Liver (tissue), 9 donors: ENCODE data around the gene ERC1. TPM values are rescaled to one million over a fixed set of nuclear protein-coding genes. Genes with fewer than 3 reads are reported as not detected.

Experiments
- DNase-seq: peaks from one replicate; pipeline ENCODE4 v3.0.0-alpha.2; 2017; ENCODE audit warnings: low spot score
- H3K27ac ChIP-seq, 2 donors: one replicate each; pipeline ENCODE4 v1.7.0; 2013; ENCODE audit warnings: inconsistent platforms in 2 of 2, low read length in 2 of 2, control low read depth in 1 of 2, low read depth in 1 of 2, mild to moderate bottlenecking in 1 of 2
- H3K27me3 ChIP-seq, 4 donors: one replicate each; pipeline versions ENCODE4 v1.6.1 to v1.7.0; 2013; ENCODE audit warnings: low read length in 3 of 4, inconsistent platforms in 1 of 4, mild to moderate bottlenecking in 1 of 4, moderate library complexity in 1 of 4; ENCODE audit not compliant: control insufficient read depth in 4 of 4, insufficient read depth in 4 of 4
- H3K36me3 ChIP-seq, 4 donors: one replicate each; pipeline versions ENCODE4 v1.6.1 to v1.7.0; 2013; ENCODE audit warnings: low read length in 3 of 4, mild to moderate bottlenecking in 3 of 4, low read depth in 1 of 4, moderate library complexity in 1 of 4; ENCODE audit not compliant: control insufficient read depth in 4 of 4, insufficient read depth in 3 of 4
- H3K4me1 ChIP-seq, 4 donors: one replicate each; pipeline versions ENCODE4 v1.6.1 to v1.7.0; 2013; ENCODE audit warnings: low read length in 3 of 4, mild to moderate bottlenecking in 3 of 4, moderate library complexity in 1 of 4; ENCODE audit not compliant: control insufficient read depth in 4 of 4, insufficient read depth in 4 of 4
- H3K4me3 ChIP-seq, 3 donors: one replicate each; pipeline versions ENCODE4 v1.6.1 to v1.7.0; 2013; ENCODE audit warnings: low read length in 3 of 3, control low read depth in 1 of 3, low read depth in 1 of 3, mild to moderate bottlenecking in 1 of 3
- H3K9ac ChIP-seq, 2 donors: one replicate each; pipeline ENCODE4 v1.7.0; 2013; ENCODE audit warnings: low read length in 2 of 2, mild to moderate bottlenecking in 2 of 2, moderate library complexity in 2 of 2, control low read depth in 1 of 2, low read depth in 1 of 2
- H3K9me3 ChIP-seq, 4 donors: one replicate each; pipeline versions ENCODE4 v1.6.1 to v1.7.0; 2013; ENCODE audit warnings: low read length in 3 of 4; ENCODE audit not compliant: control insufficient read depth in 4 of 4
- EGR1 ChIP-seq, 2 donors: IDR thresholded peaks; 2 replicates each; pipeline ENCODE4 v1.6.1; 2016 to 2018; ENCODE audit warnings: antibody characterized with exemption in 2 of 2, low read depth in 2 of 2
- FOXA1 ChIP-seq: IDR thresholded peaks from 2 replicates; pipeline ENCODE4 v1.6.1; 2016; ENCODE audit warnings: antibody characterized with exemption
- FOXA2 ChIP-seq: IDR thresholded peaks from 2 replicates; pipeline ENCODE4 v1.6.1; 2016; ENCODE audit warnings: antibody characterized with exemption
- GABPA ChIP-seq, 2 donors: IDR thresholded peaks in 1 of 2; conservative IDR thresholded peaks in 1 of 2; 2 replicates each; pipeline ENCODE4 v1.6.1; 2016; ENCODE audit warnings: antibody characterized with exemption in 2 of 2, mild to moderate bottlenecking in 1 of 2, moderate library complexity in 1 of 2
- HNF4A ChIP-seq, 2 donors: conservative IDR thresholded peaks; 2 replicates each; pipeline ENCODE4 v1.6.1; 2016; ENCODE audit warnings: antibody characterized with exemption in 2 of 2, mild to moderate bottlenecking in 2 of 2
- HNF4G ChIP-seq: IDR thresholded peaks from 2 replicates; pipeline ENCODE4 v1.6.1; 2016; ENCODE audit warnings: antibody characterized with exemption
- JUND ChIP-seq, 2 donors: IDR thresholded peaks; 2 replicates each; pipeline ENCODE4 v1.6.1; 2016; ENCODE audit warnings: antibody characterized with exemption in 2 of 2
- NR2F2 ChIP-seq: IDR thresholded peaks from 2 replicates; pipeline ENCODE4 v1.6.1; 2016; ENCODE audit warnings: antibody characterized with exemption
- RAD21 ChIP-seq, 2 donors: IDR thresholded peaks; 2 replicates each; pipeline ENCODE4 v1.6.1; 2016; ENCODE audit warnings: antibody characterized with exemption in 2 of 2, mild to moderate bottlenecking in 2 of 2
- RXRA ChIP-seq, 2 donors: IDR thresholded peaks; 2 replicates each; pipeline ENCODE4 v1.6.1; 2017 to 2018; ENCODE audit warnings: antibody characterized with exemption in 2 of 2, mild to moderate bottlenecking in 1 of 2
- SP1 ChIP-seq: IDR thresholded peaks from 2 replicates; pipeline ENCODE4 v1.6.1; 2018; ENCODE audit warnings: antibody characterized with exemption, mild to moderate bottlenecking
- TAF1 ChIP-seq: conservative IDR thresholded peaks from 2 replicates; pipeline ENCODE4 v1.6.1; 2016; ENCODE audit warnings: antibody characterized with exemption, mild to moderate bottlenecking
- YY1 ChIP-seq: IDR thresholded peaks from 2 replicates; pipeline ENCODE4 v1.6.1; 2016; ENCODE audit warnings: antibody characterized with exemption, mild to moderate bottlenecking
- WGBS: extraction: QIAGEN DNeasy Blood & Tissue Kit; methylation state at CpG from one replicate; pipeline ENCODE4 v1.1.7; 2013; 5-methylcytosine and 5-hydroxymethylcytosine counted together
- polyA plus RNA-seq, 2 donors: library from polyadenylated mRNA; stranded (reverse) in 1 of 2; unstranded in 1 of 2; fragments of 200-250 nt in 1 of 2; fragments of >200 nt in 1 of 2; fragmentation: Nextera tagmentation in 1 of 2; extraction: Ambion mirVana in 1 of 2; gene quantifications; one replicate each; pipeline versions ENCODE4 v1.2.1 to v1.2.3, GENCODE V29; 2013 to 2015
- total RNA-seq, 2 donors: library from RNA; depleted of rRNA; stranded (reverse); fragments of >200 nt; gene quantifications; one replicate each; pipeline ENCODE4 v1.2.3, GENCODE V29; 2014
- TF ChIP-seq, protein P1 (sequence below): IDR thresholded peaks from 2 replicates; pipeline ENCODE4 v1.6.1; 2016; ENCODE audit warnings: antibody characterized with exemption
- TF ChIP-seq, protein P2 (sequence below): fragments of 150-350 bp; IDR thresholded peaks from 2 replicates; pipeline ENCODE4 v1.5.1; 2017; ENCODE audit warnings: improper control_type of control experiment, low read depth, low read length; ENCODE audit not compliant: missing input control
- TF ChIP-seq, protein P3 (sequence below): IDR thresholded peaks from 2 replicates; pipeline ENCODE4 v1.6.1; 2016; ENCODE audit warnings: antibody characterized with exemption, mild to moderate bottlenecking
- TF ChIP-seq, protein P4 (sequence below): IDR thresholded peaks from 2 replicates; pipeline ENCODE4 v1.6.1; 2016; ENCODE audit warnings: antibody characterized with exemption
- TF ChIP-seq, protein P5 (sequence below): IDR thresholded peaks from 2 replicates; pipeline ENCODE4 v1.6.1; 2016; ENCODE audit warnings: antibody characterized with exemption
- donor health status: healthy.
- donor health status: healthy.
- donor health status: healthy.
- donor health status: healthy.
- donor health status: healthy.

The ERC1 gene
- total and polyA plus RNA-seq, 4 donors, result 6.2 to 50.2 (median 10.3) TPM

DNA sequence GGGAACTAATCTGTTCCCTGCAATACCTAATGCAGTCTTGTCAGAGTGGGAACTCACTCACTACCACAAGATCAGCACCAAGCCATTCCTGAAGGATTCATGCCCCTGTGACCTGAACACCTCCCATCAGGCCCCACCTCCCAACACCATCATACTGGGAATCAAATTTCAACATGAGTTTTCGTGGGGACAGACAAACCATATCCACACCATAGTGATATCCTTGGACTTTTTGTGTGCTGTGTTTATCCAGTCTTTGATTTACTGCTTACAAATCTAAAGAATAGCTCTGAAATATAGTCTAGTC lies 359.9 kb downstream of the ERC1 start:
- Histone ChIP-seq H3K36me3 (no peaks in the 10 kb centered on the region), H3K9me3 (no peaks in the 10 kb centered on the region), H3K27me3 (no peaks in the 10 kb centered on the region), H3K4me1 (peaks cover 0 to 10% (median 2%) of the 10 kb centered on the region in 4 donors), H3K27ac (no peak overlapping the region), H3K4me3 (no peak overlapping the region), H3K9ac (no peak overlapping the region)
- TF ChIP-seq RXRA (IDR thresholded peaks at IDR 0.05), result peak in 1 of 2 donors; percentile 3
- no peak for TF ChIP-seq HNF4G
- WGBS, result 58% methylated on average over 1 of the region's 1 CpG
- no peak for DNase-seq

DNA sequence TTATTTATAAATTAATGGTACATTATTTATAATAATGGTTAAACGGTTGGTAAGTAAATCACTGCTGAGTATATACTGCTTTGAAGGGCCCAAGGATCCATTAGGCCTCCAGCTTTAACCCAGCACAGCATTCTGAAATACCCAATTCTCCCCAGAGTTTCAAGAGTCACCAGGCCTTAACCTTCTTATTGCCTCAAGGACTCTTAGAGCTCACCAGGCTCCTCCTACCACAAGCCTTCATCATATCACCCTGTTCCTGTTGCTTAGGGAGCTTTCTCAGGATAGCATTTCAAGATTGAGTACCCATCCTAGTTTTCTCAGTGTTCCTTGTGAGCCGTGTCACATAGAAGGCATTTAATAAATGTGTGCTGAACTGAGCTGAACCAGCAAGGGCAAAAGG lies 360.9 kb downstream of the ERC1 start:
- no peak for DNase-seq
- WGBS, result 98% methylated on average over 2 of the region's 2 CpGs

DNA sequence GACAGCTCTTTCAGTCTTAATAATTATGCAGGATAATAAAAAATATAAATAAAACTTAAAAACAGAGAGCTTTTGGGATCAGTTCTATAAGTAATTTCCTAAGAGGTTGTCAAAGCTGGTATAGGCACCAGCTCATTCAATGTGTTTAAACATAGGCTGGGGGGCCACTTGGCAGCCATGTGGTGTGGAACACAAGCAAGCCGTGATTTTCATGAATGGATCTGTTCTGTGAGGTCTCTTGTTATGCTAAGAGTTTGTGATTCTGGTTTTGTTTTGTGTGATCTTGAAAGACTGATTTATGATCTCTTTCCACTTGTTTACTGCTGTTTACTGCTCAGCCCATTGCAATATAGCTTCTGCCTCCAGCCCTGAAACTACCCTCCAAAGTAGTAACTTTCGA lies 362.4 kb downstream of the ERC1 start:
- DNase-seq, result no peak
- WGBS, result 97% methylated on average over 2 of the region's 2 CpGs
- no peak overlapping the region for H3K9ac ChIP-seq
- H3K4me1 ChIP-seq, result peaks cover under 1 to 19% (median 7%) of the 10 kb centered on the region in 4 donors
- H3K4me3 ChIP-seq, result no peak overlapping the region
- TF ChIP-seq, protein P1, sequence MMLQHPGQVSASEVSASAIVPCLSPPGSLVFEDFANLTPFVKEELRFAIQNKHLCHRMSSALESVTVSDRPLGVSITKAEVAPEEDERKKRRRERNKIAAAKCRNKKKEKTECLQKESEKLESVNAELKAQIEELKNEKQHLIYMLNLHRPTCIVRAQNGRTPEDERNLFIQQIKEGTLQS, result no peak
- no peak for TF ChIP-seq YY1
- TF ChIP-seq EGR1 (IDR thresholded peaks at IDR 0.05; ENCODE audit: low read depth in 2 of 2), result no peak
- TF ChIP-seq HNF4G, result no peak
- TF ChIP-seq FOXA2, result no peak
- TF ChIP-seq JUND (IDR thresholded peaks at IDR 0.05), result no peak
- TF ChIP-seq GABPA (IDR thresholded peaks at IDR 0.05 in 1 of 2, conservative IDR thresholded peaks at IDR 0.05 in 1 of 2), result no peak
- TF ChIP-seq, protein P2, sequence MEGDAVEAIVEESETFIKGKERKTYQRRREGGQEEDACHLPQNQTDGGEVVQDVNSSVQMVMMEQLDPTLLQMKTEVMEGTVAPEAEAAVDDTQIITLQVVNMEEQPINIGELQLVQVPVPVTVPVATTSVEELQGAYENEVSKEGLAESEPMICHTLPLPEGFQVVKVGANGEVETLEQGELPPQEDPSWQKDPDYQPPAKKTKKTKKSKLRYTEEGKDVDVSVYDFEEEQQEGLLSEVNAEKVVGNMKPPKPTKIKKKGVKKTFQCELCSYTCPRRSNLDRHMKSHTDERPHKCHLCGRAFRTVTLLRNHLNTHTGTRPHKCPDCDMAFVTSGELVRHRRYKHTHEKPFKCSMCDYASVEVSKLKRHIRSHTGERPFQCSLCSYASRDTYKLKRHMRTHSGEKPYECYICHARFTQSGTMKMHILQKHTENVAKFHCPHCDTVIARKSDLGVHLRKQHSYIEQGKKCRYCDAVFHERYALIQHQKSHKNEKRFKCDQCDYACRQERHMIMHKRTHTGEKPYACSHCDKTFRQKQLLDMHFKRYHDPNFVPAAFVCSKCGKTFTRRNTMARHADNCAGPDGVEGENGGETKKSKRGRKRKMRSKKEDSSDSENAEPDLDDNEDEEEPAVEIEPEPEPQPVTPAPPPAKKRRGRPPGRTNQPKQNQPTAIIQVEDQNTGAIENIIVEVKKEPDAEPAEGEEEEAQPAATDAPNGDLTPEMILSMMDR, result no peak
- no peak for TF ChIP-seq HNF4A (conservative IDR thresholded peaks at IDR 0.05)
- no peak for TF ChIP-seq NR2F2
- no peak for TF ChIP-seq SP1
- TF ChIP-seq FOXA1, result no peak
- TF ChIP-seq, protein P3, sequence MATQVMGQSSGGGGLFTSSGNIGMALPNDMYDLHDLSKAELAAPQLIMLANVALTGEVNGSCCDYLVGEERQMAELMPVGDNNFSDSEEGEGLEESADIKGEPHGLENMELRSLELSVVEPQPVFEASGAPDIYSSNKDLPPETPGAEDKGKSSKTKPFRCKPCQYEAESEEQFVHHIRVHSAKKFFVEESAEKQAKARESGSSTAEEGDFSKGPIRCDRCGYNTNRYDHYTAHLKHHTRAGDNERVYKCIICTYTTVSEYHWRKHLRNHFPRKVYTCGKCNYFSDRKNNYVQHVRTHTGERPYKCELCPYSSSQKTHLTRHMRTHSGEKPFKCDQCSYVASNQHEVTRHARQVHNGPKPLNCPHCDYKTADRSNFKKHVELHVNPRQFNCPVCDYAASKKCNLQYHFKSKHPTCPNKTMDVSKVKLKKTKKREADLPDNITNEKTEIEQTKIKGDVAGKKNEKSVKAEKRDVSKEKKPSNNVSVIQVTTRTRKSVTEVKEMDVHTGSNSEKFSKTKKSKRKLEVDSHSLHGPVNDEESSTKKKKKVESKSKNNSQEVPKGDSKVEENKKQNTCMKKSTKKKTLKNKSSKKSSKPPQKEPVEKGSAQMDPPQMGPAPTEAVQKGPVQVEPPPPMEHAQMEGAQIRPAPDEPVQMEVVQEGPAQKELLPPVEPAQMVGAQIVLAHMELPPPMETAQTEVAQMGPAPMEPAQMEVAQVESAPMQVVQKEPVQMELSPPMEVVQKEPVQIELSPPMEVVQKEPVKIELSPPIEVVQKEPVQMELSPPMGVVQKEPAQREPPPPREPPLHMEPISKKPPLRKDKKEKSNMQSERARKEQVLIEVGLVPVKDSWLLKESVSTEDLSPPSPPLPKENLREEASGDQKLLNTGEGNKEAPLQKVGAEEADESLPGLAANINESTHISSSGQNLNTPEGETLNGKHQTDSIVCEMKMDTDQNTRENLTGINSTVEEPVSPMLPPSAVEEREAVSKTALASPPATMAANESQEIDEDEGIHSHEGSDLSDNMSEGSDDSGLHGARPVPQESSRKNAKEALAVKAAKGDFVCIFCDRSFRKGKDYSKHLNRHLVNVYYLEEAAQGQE, result no peak
- TF ChIP-seq, protein P4, sequence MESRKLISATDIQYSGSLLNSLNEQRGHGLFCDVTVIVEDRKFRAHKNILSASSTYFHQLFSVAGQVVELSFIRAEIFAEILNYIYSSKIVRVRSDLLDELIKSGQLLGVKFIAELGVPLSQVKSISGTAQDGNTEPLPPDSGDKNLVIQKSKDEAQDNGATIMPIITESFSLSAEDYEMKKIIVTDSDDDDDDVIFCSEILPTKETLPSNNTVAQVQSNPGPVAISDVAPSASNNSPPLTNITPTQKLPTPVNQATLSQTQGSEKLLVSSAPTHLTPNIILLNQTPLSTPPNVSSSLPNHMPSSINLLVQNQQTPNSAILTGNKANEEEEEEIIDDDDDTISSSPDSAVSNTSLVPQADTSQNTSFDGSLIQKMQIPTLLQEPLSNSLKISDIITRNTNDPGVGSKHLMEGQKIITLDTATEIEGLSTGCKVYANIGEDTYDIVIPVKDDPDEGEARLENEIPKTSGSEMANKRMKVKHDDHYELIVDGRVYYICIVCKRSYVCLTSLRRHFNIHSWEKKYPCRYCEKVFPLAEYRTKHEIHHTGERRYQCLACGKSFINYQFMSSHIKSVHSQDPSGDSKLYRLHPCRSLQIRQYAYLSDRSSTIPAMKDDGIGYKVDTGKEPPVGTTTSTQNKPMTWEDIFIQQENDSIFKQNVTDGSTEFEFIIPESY, result no peak
- TF ChIP-seq RAD21 (IDR thresholded peaks at IDR 0.05), result no peak
- no peak for TF ChIP-seq RXRA (IDR thresholded peaks at IDR 0.05)
- TF ChIP-seq, protein P5, sequence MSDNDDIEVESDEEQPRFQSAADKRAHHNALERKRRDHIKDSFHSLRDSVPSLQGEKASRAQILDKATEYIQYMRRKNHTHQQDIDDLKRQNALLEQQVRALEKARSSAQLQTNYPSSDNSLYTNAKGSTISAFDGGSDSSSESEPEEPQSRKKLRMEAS, result no peak
- TF ChIP-seq TAF1, result no peak
- no peak overlapping the region for H3K27ac ChIP-seq
- no peaks in the 10 kb centered on the region for H3K27me3 ChIP-seq
- no peaks in the 10 kb centered on the region for H3K9me3 ChIP-seq
- H3K36me3 ChIP-seq, result no peaks in the 10 kb centered on the region

More for the DNA sequence above, 360.9 kb downstream of the ERC1 start:
- no peak overlapping the region for H3K27ac ChIP-seq
- no peak overlapping the region for H3K9ac ChIP-seq
- H3K36me3 ChIP-seq, result no peaks in the 10 kb centered on the region
- H3K9me3 ChIP-seq, result no peaks in the 10 kb centered on the region
- no peak overlapping the region for H3K4me3 ChIP-seq
- no peaks in the 10 kb centered on the region for H3K27me3 ChIP-seq
- H3K4me1 ChIP-seq, result peaks cover 1 to 12% (median 3%) of the 10 kb centered on the region in 4 donors
- TF ChIP-seq EGR1 (IDR thresholded peaks at IDR 0.05; ENCODE audit: low read depth in 2 of 2), result no peak
